ENCODE data around the gene CECR2. TPM values are rescaled to one million over a fixed set of nuclear protein-coding genes. Genes with fewer than 3 reads are reported as not detected.

CECR2 gene
- total and polyA plus RNA-seq, 10 of the 15 experiments (the other 5 are each of a cell fraction or from before 2014, with no cell fraction given), result 0.01 to 0.08 (median 0.01) TPM; not detected in 7

DNA sequence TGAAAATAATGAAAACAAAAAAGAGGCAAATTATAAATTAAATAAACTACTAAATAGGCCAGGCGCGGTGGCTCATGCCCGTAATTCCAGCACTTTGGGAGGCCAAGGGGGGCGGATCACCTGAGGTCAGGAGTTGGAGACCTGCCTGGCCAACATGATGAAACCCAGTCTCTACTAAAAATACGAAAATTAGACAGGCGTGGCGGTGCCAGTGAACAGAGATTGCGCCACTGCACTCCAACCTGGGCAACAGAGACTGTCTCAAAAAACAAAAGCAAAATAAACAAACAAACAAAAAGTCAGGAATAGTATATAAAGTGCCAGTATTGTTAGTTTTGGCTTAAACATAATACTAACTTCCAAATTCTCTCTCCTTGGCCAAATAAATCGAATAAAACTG is 37.6 kb upstream of the CECR2 start:
- no peak overlapping the region for H2AFZ ChIP-seq (ENCODE audit: control insufficient read depth, low read depth, low read length)
- in situ Hi-C loops (cut with MboI) (no loop called here), intact Hi-C loops (cut with micrococcal nuclease; ENCODE audit: unreplicated experiment) (no loop called here)
- ATAC-seq, result no peak
- no peaks in the 10 kb centered on the region for H4K20me1 ChIP-seq (ENCODE audit: control insufficient read depth, insufficient read depth)
- H3K27ac ChIP-seq (ENCODE audit: control insufficient read depth, insufficient read depth), result no peak overlapping the region
- ChIA-PET SMC1A (ENCODE audit: uncharacterized antibody, unreplicated experiment) (no interaction called here), POLR2A (no interaction called here), CTCF (no interaction called here), RAD21 (ENCODE audit: unreplicated experiment) (no interaction called here)
- no peaks in the 10 kb centered on the region for H3K79me2 ChIP-seq (ENCODE audit: control insufficient read depth, insufficient read depth, low read length)
- WGBS (ENCODE audit: insufficient coverage, insufficient replicate concordance, low lambda C conversion rate, missing lambda C conversion rate), result 71% methylated on average over 9 of the region's 9 CpGs
- no peak for FAIRE-seq
- no peaks in the 10 kb centered on the region for H3K36me3 ChIP-seq (ENCODE audit: control insufficient read depth in 2 of 2, insufficient read depth in 2 of 2, low read length in 1 of 2)
- DNase-seq (ENCODE audit: low read depth, low spot score), result no peak
- no peaks in the 10 kb centered on the region for H3K4me1 ChIP-seq (ENCODE audit: control insufficient read depth, insufficient read depth, low read length)
- no peaks in the 10 kb centered on the region for H3K9me3 ChIP-seq (replicated peaks; ENCODE audit: control insufficient read depth, insufficient read depth, low read length)
- no peak overlapping the region for H3K9ac ChIP-seq (ENCODE audit: control insufficient read depth, insufficient read depth, low read length)
- no peaks in the 10 kb centered on the region for H3K27me3 ChIP-seq (replicated peaks in 1 of 2; ENCODE audit: control insufficient read depth in 2 of 2, insufficient read depth in 2 of 2, low read length in 1 of 2)
- H3K4me2 ChIP-seq (ENCODE audit: control insufficient read depth, insufficient read depth), result no peak overlapping the region
- no TSS peak for BruUV-seq (replicated peaks)
- no peak overlapping the region for H3K4me3 ChIP-seq
- TF ChIP-seq, protein P1, sequence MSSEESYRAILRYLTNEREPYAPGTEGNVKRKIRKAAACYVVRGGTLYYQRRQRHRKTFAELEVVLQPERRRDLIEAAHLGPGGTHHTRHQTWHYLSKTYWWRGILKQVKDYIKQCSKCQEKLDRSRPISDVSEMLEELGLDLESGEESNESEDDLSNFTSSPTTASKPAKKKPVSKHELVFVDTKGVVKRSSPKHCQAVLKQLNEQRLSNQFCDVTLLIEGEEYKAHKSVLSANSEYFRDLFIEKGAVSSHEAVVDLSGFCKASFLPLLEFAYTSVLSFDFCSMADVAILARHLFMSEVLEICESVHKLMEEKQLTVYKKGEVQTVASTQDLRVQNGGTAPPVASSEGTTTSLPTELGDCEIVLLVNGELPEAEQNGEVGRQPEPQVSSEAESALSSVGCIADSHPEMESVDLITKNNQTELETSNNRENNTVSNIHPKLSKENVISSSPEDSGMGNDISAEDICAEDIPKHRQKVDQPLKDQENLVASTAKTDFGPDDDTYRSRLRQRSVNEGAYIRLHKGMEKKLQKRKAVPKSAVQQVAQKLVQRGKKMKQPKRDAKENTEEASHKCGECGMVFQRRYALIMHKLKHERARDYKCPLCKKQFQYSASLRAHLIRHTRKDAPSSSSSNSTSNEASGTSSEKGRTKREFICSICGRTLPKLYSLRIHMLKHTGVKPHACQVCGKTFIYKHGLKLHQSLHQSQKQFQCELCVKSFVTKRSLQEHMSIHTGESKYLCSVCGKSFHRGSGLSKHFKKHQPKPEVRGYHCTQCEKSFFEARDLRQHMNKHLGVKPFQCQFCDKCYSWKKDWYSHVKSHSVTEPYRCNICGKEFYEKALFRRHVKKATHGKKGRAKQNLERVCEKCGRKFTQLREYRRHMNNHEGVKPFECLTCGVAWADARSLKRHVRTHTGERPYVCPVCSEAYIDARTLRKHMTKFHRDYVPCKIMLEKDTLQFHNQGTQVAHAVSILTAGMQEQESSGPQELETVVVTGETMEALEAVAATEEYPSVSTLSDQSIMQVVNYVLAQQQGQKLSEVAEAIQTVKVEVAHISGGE (CRISPR knock-in tag; IDR thresholded peaks at IDR 0.05), result no peak
- TF ChIP-seq, protein P2, sequence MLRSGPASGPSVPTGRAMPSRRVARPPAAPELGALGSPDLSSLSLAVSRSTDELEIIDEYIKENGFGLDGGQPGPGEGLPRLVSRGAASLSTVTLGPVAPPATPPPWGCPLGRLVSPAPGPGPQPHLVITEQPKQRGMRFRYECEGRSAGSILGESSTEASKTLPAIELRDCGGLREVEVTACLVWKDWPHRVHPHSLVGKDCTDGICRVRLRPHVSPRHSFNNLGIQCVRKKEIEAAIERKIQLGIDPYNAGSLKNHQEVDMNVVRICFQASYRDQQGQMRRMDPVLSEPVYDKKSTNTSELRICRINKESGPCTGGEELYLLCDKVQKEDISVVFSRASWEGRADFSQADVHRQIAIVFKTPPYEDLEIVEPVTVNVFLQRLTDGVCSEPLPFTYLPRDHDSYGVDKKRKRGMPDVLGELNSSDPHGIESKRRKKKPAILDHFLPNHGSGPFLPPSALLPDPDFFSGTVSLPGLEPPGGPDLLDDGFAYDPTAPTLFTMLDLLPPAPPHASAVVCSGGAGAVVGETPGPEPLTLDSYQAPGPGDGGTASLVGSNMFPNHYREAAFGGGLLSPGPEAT (IDR thresholded peaks at IDR 0.05; ENCODE audit: low read depth), result no peak
- TF ChIP-seq EP300 (IDR thresholded peaks at IDR 0.05; ENCODE audit: borderline replicate concordance in 1 of 2, control insufficient read depth in 1 of 2, low read depth in 2 of 2, low read length in 2 of 2) (no peak), SP1 (IDR thresholded peaks at IDR 0.05; ENCODE audit: low read depth, low read length) (no peak), ZNF622 (IDR thresholded peaks at IDR 0.05) (no peak), ETV6 (conservative IDR thresholded peaks at IDR 0.05 in 1 of 2, IDR thresholded peaks at IDR 0.05 in 1 of 2; ENCODE audit: borderline replicate concordance in 1 of 2, low read depth in 1 of 2) (no peak), BCL11A (IDR thresholded peaks at IDR 0.05; ENCODE audit: low read depth, low read length) (no peak), NFXL1 (IDR thresholded peaks at IDR 0.05; ENCODE audit: borderline replicate concordance) (no peak), ZNF207 (IDR thresholded peaks at IDR 0.05; ENCODE audit: borderline replicate concordance) (no peak)
- TF ChIP-seq, protein P3, sequence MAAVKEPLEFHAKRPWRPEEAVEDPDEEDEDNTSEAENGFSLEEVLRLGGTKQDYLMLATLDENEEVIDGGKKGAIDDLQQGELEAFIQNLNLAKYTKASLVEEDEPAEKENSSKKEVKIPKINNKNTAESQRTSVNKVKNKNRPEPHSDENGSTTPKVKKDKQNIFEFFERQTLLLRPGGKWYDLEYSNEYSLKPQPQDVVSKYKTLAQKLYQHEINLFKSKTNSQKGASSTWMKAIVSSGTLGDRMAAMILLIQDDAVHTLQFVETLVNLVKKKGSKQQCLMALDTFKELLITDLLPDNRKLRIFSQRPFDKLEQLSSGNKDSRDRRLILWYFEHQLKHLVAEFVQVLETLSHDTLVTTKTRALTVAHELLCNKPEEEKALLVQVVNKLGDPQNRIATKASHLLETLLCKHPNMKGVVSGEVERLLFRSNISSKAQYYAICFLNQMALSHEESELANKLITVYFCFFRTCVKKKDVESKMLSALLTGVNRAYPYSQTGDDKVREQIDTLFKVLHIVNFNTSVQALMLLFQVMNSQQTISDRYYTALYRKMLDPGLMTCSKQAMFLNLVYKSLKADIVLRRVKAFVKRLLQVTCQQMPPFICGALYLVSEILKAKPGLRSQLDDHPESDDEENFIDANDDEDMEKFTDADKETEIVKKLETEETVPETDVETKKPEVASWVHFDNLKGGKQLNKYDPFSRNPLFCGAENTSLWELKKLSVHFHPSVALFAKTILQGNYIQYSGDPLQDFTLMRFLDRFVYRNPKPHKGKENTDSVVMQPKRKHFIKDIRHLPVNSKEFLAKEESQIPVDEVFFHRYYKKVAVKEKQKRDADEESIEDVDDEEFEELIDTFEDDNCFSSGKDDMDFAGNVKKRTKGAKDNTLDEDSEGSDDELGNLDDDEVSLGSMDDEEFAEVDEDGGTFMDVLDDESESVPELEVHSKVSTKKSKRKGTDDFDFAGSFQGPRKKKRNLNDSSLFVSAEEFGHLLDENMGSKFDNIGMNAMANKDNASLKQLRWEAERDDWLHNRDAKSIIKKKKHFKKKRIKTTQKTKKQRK (IDR thresholded peaks at IDR 0.05; ENCODE audit: low read depth, low read length), result no peak
- TF ChIP-seq, protein P4, sequence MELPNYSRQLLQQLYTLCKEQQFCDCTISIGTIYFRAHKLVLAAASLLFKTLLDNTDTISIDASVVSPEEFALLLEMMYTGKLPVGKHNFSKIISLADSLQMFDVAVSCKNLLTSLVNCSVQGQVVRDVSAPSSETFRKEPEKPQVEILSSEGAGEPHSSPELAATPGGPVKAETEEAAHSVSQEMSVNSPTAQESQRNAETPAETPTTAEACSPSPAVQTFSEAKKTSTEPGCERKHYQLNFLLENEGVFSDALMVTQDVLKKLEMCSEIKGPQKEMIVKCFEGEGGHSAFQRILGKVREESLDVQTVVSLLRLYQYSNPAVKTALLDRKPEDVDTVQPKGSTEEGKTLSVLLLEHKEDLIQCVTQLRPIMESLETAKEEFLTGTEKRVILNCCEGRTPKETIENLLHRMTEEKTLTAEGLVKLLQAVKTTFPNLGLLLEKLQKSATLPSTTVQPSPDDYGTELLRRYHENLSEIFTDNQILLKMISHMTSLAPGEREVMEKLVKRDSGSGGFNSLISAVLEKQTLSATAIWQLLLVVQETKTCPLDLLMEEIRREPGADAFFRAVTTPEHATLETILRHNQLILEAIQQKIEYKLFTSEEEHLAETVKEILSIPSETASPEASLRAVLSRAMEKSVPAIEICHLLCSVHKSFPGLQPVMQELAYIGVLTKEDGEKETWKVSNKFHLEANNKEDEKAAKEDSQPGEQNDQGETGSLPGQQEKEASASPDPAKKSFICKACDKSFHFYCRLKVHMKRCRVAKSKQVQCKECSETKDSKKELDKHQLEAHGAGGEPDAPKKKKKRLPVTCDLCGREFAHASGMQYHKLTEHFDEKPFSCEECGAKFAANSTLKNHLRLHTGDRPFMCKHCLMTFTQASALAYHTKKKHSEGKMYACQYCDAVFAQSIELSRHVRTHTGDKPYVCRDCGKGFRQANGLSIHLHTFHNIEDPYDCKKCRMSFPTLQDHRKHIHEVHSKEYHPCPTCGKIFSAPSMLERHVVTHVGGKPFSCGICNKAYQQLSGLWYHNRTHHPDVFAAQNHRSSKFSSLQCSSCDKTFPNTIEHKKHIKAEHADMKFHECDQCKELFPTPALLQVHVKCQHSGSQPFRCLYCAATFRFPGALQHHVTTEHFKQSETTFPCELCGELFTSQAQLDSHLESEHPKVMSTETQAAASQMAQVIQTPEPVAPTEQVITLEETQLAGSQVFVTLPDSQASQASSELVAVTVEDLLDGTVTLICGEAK (IDR thresholded peaks at IDR 0.05; ENCODE audit: borderline replicate concordance), result no peak
